ENCODE results near the gene LHFPL6.

LHFPL6 gene

GRCh38 chr13:39379667-39380655 lies 223.0 kb downstream of the LHFPL6 start:
- DNase-seq, result no peak

- no peak for DNase-seq
These were observed 223.9 kb downstream of the LHFPL6 start for GRCh38 chr13:39379118-39379517.

GRCh38 chr13:39378306-39378705 lies 224.7 kb downstream of the LHFPL6 start:
- no peak for DNase-seq

- no peak for DNase-seq
These were observed 225.3 kb downstream of the LHFPL6 start for GRCh38 chr13:39377699-39378098.

- no peak for DNase-seq
These were observed 226.9 kb downstream of the LHFPL6 start for GRCh38 chr13:39376076-39376475.

- DNase-seq, result no peak
These were observed 227.4 kb downstream of the LHFPL6 start for GRCh38 chr13:39375601-39376000.

- DNase-seq, result no peak
These were observed 228.2 kb downstream of the LHFPL6 start for GRCh38 chr13:39374741-39375189.

GRCh38 chr13:39373145-39373544 lies 229.8 kb downstream of the LHFPL6 start:
- DNase-seq, result no peak

- no peak for DNase-seq
These were observed 231.3 kb downstream of the LHFPL6 start for GRCh38 chr13:39371706-39372105.

- no peak for DNase-seq
These were observed 232.4 kb downstream of the LHFPL6 start for GRCh38 chr13:39370554-39370953.

GRCh38 chr13:39370048-39370447 lies 232.9 kb downstream of the LHFPL6 start:
- no peak for DNase-seq

- DNase-seq, result no peak
These were observed 233.7 kb downstream of the LHFPL6 start for GRCh38 chr13:39369161-39369890.

- DNase-seq, result no peak
These were observed 237.1 kb downstream of the LHFPL6 start for GRCh38 chr13:39365879-39366278.

- DNase-seq, result no peak
These were observed 238.0 kb downstream of the LHFPL6 start for GRCh38 chr13:39364947-39365468.

GRCh38 chr13:39363382-39363772 lies 239.6 kb downstream of the LHFPL6 start:
- DNase-seq, result no peak

- no peak for DNase-seq
These were observed 240.2 kb downstream of the LHFPL6 start for GRCh38 chr13:39362652-39363381.

GRCh38 chr13:39353988-39354387 lies 249.0 kb downstream of the LHFPL6 start:
- no peak for DNase-seq

GRCh38 chr13:39350461-39350881 lies 252.5 kb downstream of the LHFPL6 start:
- no peak for DNase-seq

GRCh38 chr13:39349391-39349960 lies 253.5 kb downstream of the LHFPL6 start:
- no peak for DNase-seq

GRCh38 chr13:39347926-39348901 lies 254.8 kb downstream of the LHFPL6 start:
- DNase-seq, result no peak

GRCh38 chr13:39345982-39346381 lies 257.0 kb downstream of the LHFPL6 start:
- DNase-seq, result no peak

Measured in SIG-M5 (cell line).